Measurements from ENCODE around the gene LSM14A. TPM values are rescaled to one million over a fixed set of nuclear protein-coding genes. Genes with fewer than 3 reads are reported as not detected.
"Not testable (repeated sequence)": the region's sequence is repeated elsewhere in the genome, so short reads cannot be mapped to it uniquely, and the experiment has no call there.

LSM14A gene
- total and polyA plus RNA-seq, 9 of the 15 experiments (the other 6 are each of a cell fraction or from before 2014, with no cell fraction given) = 19.5 to 150 (median 95.1) TPM

DNA sequence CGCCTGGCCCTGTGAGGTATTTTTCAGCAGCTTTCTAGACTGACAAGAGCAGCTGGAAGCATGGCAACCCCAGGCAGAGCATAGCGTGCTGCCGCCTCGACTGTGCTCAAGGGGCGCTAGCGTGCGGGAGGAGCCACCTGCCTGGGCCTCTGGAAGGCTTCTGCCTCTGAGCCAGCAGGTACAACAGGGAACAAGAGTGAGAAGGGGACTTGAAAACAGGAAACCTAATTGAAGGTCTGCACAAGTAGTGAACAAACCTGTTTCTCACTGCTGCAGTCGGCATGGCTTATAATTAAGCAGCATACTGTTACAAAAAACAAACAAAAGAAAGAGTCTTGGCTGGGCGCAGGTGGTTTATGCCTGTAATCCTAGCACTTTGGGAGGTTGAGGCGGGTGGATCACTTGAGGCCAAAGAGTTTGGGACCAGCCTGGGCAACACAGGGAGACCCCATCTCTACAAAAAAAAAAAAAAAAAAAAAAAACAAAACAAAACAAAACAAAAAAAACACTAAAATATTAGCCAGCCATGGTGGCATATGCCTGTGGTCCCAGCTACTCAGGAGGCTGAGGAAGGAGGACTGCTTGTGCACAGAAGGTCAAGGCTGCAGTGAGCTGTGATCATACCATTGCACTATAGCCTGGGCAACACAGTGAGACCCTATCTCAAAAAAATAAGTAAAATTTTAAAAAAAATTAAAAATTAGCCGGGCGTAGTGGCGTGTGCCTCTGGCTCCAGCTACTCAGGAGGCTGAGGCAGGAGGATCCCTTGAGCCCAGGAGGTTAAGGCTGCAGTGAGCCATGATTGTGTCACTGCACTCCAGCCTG is 69.4 kb downstream of the LSM14A start (continued):
- no peak for TF ChIP-seq TCF7L2 (IDR thresholded peaks at IDR 0.05; ENCODE audit: low read depth, low read length)
- 0 out of 2 replicates have a peak, but pooled peaks have one; percentile 7 for TF ChIP-seq BHLHE40 (IDR thresholded peaks at IDR 0.05; ENCODE audit: low read length)
- TF ChIP-seq, protein P1, sequence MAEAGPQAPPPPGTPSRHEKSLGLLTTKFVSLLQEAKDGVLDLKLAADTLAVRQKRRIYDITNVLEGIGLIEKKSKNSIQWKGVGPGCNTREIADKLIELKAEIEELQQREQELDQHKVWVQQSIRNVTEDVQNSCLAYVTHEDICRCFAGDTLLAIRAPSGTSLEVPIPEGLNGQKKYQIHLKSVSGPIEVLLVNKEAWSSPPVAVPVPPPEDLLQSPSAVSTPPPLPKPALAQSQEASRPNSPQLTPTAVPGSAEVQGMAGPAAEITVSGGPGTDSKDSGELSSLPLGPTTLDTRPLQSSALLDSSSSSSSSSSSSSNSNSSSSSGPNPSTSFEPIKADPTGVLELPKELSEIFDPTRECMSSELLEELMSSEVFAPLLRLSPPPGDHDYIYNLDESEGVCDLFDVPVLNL (CRISPR knock-in tag; IDR thresholded peaks at IDR 0.05; ENCODE audit: low read depth) = no peak
- TF ChIP-seq CREM (IDR thresholded peaks at IDR 0.05; ENCODE audit: low read depth) = 0 out of 2 replicates have a peak, but pooled peaks have one; percentile 31
- no peak for TF ChIP-seq ZNF584 (CRISPR knock-in tag; IDR thresholded peaks at IDR 0.05; ENCODE audit: low read depth)

DNA sequence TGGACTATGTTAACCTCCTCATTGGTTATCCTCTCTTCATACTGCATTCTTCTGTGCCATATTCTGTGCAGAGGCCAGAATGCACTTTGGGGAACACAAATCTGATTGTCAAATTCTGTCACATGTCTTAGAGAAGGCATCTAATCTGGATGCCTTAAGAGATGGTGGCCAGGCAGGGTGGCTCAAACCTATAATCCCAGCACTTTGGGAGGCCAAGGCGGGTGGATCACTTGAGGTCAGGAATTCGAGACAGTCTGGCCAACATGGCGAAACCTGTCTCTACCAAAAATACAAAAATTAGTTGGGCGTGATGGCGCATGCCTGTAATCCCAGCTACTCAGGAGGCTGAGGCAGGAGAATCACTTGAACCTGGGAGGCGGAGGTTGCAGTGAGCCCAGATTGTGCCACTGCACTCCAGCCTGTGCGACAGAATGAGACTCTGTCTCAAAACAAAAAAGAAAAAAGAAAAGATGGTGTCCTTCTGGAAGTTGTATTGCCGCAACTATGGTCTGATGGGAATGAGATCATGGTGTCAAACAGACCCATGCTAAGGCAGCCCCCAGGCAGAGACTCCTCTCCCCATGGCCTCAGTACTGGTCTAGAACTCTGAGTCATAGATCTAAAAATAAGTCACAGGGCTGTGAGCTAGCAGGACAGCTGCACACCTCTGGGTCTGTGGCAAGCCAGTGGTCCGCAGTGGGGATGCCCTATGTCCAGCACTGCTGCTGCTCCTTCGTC is 71.0 kb downstream of the LSM14A start:
- intact Hi-C loops (cut with micrococcal nuclease) = loop anchor here (5.0 kb wide), 1 partner anchor 94 kb away; no protein-coding TSS in a partner anchor
- ATAC-seq = peak; percentile 72
- H3K27ac ChIP-seq (ENCODE audit: extremely low read depth, low read depth, low read length); H3K9me1 ChIP-seq (ENCODE audit: control insufficient read depth, insufficient read depth, low read length); BruUV-seq (replicated peaks); H2AFZ ChIP-seq (ENCODE audit: low read depth, low read length); H3K79me2 ChIP-seq (ENCODE audit: control insufficient read depth, insufficient read depth, low read length); CTCF ChIA-PET (ENCODE audit: low intra/inter-chr PET ratio); H3K9me3 ChIP-seq (replicated peaks; ENCODE audit: control insufficient read depth, insufficient read depth, low read depth, low read length); H3K36me3 ChIP-seq (ENCODE audit: control insufficient read depth, insufficient read depth, low read length); H3K27me3 ChIP-seq (ENCODE audit: control insufficient read depth in 2 of 2, insufficient read depth in 2 of 2, low read length in 2 of 2); H4K20me1 ChIP-seq (replicated peaks; ENCODE audit: control insufficient read depth, insufficient read depth, low read length); H3K4me2 ChIP-seq (ENCODE audit: insufficient read depth, low read length); in situ Hi-C loops (cut with MboI); H3K4me3 ChIP-seq; POLR2A ChIA-PET; TF ChIP-seq JUN (CRISPR knock-in tag; IDR thresholded peaks at IDR 0.05; ENCODE audit: borderline replicate concordance): not testable (repeated sequence)
- peak overlapping the region in 1 of 2 experiments; percentile 74; a peak in 1 of 4 replicates for H3K9ac ChIP-seq (ENCODE audit: insufficient read depth in 1 of 2, low read depth in 2 of 2, low read length in 2 of 2)
- TF ChIP-seq MEF2D (tag; conservative IDR thresholded peaks at IDR 0.05; ENCODE audit: low read depth) (peak; percentile 77), FOSL1 (tag; conservative IDR thresholded peaks at IDR 0.05) (peak; percentile 58), JUN (IDR thresholded peaks at IDR 0.05; ENCODE audit: borderline replicate concordance, low read depth, low read length) (peak; percentile 61; the same call in 1 of the 2 replicates), JUND (IDR thresholded peaks at IDR 0.05; ENCODE audit: borderline replicate concordance, low read depth, low read length) (peak; percentile 81), JUND (tag; IDR thresholded peaks at IDR 0.05; ENCODE audit: borderline replicate concordance, low read depth, low read length) (peak; percentile 70; the same call in 1 of the 3 replicates), MEF2A (IDR thresholded peaks at IDR 0.05; ENCODE audit: control insufficient read depth, low read depth, low read length) (peak; percentile 91)
- TF ChIP-seq, protein P2, sequence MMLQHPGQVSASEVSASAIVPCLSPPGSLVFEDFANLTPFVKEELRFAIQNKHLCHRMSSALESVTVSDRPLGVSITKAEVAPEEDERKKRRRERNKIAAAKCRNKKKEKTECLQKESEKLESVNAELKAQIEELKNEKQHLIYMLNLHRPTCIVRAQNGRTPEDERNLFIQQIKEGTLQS (IDR thresholded peaks at IDR 0.05) = peak; percentile 87
- TF ChIP-seq, protein P2 (CRISPR knock-in tag; conservative IDR thresholded peaks at IDR 0.05) = peak; percentile 58; the same call in 1 of the 2 replicates
- peaks cover 5 to 14% of the 10 kb centered on the region in 2 experiments; a peak in 3 of 5 replicates for H3K4me1 ChIP-seq (replicated peaks in 1 of 2; ENCODE audit: control insufficient read depth in 2 of 2, insufficient read depth in 2 of 2, low read length in 2 of 2)
- peak; percentile 66 for FAIRE-seq
- DNase-seq (ENCODE audit: extremely low read depth in 1 of 4, low spot score in 3 of 4) = peak in 2 of 4 experiments; percentile 40 to 51
- WGBS (ENCODE audit: insufficient coverage, low coverage, missing lambda C conversion rate) = 59% methylated on average over 10 of the region's 10 CpGs

Measured in K562 (cell line).